Prostate gland (tissue), 2 donors: Measurements from ENCODE around the gene ADGRG1. TPM values are rescaled to one million over a fixed set of nuclear protein-coding genes. Genes with fewer than 3 reads are reported as not detected.
A peak's percentile ranks its signal among the peaks of the same experiment; 100 is the strongest.

Source experiments
- DNase-seq: peaks from one replicate; pipeline ENCODE4 v3.0.0-alpha.2; 2019; ENCODE audit warnings: low spot score
- H3K27ac ChIP-seq, 2 donors: fragments of 200-600 bp; sonication (generic); 2 replicates each; pipeline ENCODE4 v1.5.1; 2017 to 2019
- H3K27me3 ChIP-seq: fragments of 200-600 bp; sonication (generic); replicated peaks from 2 replicates; pipeline ENCODE4 v1.5.1; 2019; ENCODE audit not compliant: insufficient read depth
- H3K36me3 ChIP-seq, 2 donors: fragments of 200-600 bp; sonication (generic); 1 replicate in 1 of 2; 2 replicates in 1 of 2; pipeline versions ENCODE4 v1.5.1 to v1.8.1; 2017 to 2019
- H3K4me1 ChIP-seq: fragments of 200-600 bp; sonication (generic); replicated peaks from 2 replicates; pipeline ENCODE4 v1.5.1; 2019
- H3K4me3 ChIP-seq, 2 donors: fragments of 200-600 bp; sonication (generic); 2 replicates each; pipeline ENCODE4 v1.5.1; 2017 to 2019
- H3K9me3 ChIP-seq: fragments of 200-600 bp; sonication (generic); 2 replicates; pipeline ENCODE4 v1.5.1; 2017
- CTCF ChIP-seq, 4 experiments: fragments of 200-600 bp in 2 of 4; fragments of 450-650 bp in 2 of 4; sonication (generic) in 2 of 4; IDR thresholded peaks; 1 replicate in 3 of 4; 2 replicates in 1 of 4; pipeline ENCODE4 v1.5.1; 2016 to 2019; ENCODE audit warnings: antibody characterized with exemption in 4 of 4, mild to moderate bottlenecking in 2 of 4, moderate library complexity in 2 of 4
- POLR2A ChIP-seq: fragments of 450-650 bp; IDR thresholded peaks from one replicate; pipeline ENCODE4 v1.6.1; 2016; ENCODE audit warnings: antibody characterized with exemption, mild to moderate bottlenecking
- POLR2AphosphoS5 ChIP-seq: sonication (generic); formaldehyde crosslinking; IDR thresholded peaks from one replicate; pipeline ENCODE4 v1.6.1; 2017; ENCODE audit warnings: antibody characterized with exemption
- WGBS: methylation state at CpG from one replicate; pipeline ENCODE4 v1.1.5; 2018; 5-methylcytosine and 5-hydroxymethylcytosine counted together
- intact Hi-C: fragments of 100-400 bp; cut with DNase I; formaldehyde crosslinking; loops from one replicate; pipeline ENCODE4 v1.14.2; 2022
- total RNA-seq, 2 donors: library from RNA; depleted of rRNA; stranded (reverse); fragments of >200 nt; gene quantifications; one replicate each; pipeline ENCODE4 v1.1.0, GENCODE V29; 2016

Gene ADGRG1
- total RNA-seq, 2 donors from 2014 or later = 78.5 to 347 TPM

GRCh38 chr16:57619606-57620334 lies 8.7 kb upstream of the ADGRG1 start:
- no peaks in the 10 kb centered on the region for H3K36me3 ChIP-seq
- H3K4me3 ChIP-seq = peak overlapping the region; percentile 23 to 41
- peak overlapping the region; percentile 83 to 87 for H3K27ac ChIP-seq
- TF ChIP-seq POLR2A (peak; percentile 38), POLR2AphosphoS5 (peak; percentile 70), CTCF (IDR thresholded peaks at IDR 0.05) (peak in 1 of 4 experiments; percentile 7)
- H3K27me3 ChIP-seq = no peaks in the 10 kb centered on the region
- H3K4me1 ChIP-seq = peaks cover 15% of the 10 kb centered on the region
- H3K9me3 ChIP-seq = no peaks in the 10 kb centered on the region
- peak; percentile 92 for DNase-seq
- WGBS = 51% methylated on average over 16 of the region's 16 CpGs
- intact Hi-C loops = no loop called here

DNA sequence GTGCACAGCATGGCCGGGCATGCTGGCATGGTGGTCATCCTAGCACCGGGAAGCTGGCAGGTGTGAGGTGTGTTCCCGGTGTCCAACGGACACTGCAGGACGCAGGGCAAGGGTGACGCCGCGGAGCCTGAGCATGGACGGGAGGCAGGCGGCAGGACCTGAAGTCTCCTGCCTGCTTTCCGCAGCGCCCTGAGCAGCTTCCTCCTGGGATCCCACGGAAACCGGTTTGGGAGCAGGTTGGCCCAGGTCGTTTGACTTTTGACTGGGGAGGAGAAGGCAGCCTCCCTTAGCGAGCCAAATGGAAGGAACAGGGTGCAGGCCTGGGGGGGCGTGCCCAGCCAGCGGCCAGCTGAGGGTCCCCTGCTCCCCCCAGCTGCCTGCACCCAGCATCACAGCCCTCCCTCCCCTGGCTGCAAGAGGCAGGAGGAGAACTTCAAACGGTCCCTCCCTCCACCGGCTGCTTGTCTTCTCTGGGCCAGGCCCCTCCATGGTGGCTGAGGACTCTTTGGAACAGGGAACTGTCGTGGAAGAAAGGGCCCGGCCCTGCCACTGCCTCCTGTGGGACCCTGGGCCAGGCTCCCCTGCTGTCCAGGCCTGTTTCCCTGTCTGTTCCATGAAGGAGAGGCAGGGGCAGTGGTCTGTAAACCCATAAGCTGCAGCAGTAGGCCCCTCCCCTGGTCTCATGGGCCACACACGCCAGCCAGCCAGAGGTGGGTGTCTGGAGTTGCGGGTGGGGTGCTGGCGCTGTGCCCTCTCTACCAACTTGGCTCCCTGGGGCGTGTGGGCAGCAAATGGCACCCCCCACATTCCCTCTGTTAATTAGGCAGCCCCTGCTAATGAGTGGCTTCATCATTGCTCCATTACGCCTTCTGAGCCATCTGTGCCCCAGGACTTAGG lies 7.8 kb upstream of the ADGRG1 start:
- H3K4me1 ChIP-seq = peaks cover 15% of the 10 kb centered on the region
- H3K27ac ChIP-seq = peak overlapping the region; percentile 83 to 87
- H3K27me3 ChIP-seq = no peaks in the 10 kb centered on the region
- TF ChIP-seq CTCF (IDR thresholded peaks at IDR 0.05) (no peak), POLR2A (peak; percentile 8), POLR2AphosphoS5 (peak; percentile 81)
- H3K4me3 ChIP-seq = peak overlapping the region; percentile 23 to 41
- no peaks in the 10 kb centered on the region for H3K36me3 ChIP-seq
- peak; percentile 86 for DNase-seq
- intact Hi-C loops = no loop called here
- H3K9me3 ChIP-seq = no peaks in the 10 kb centered on the region
- 61% methylated on average over 23 of the region's 27 CpGs for WGBS

GRCh38 chr16:57621521-57622271 lies 6.7 kb upstream of the ADGRG1 start:
- H3K27me3 ChIP-seq = no peaks in the 10 kb centered on the region
- no peaks in the 10 kb centered on the region for H3K9me3 ChIP-seq
- H3K27ac ChIP-seq = peak overlapping the region; percentile 83 to 87
- H3K36me3 ChIP-seq = no peaks in the 10 kb centered on the region
- DNase-seq = peak; percentile 55
- intact Hi-C loops = no loop called here
- H3K4me3 ChIP-seq = peak overlapping the region in 1 of 2 donors; percentile 41
- TF ChIP-seq POLR2AphosphoS5 (peak; percentile 31), CTCF (IDR thresholded peaks at IDR 0.05) (no peak), POLR2A (peak; percentile 21)
- 37% methylated on average over 10 of the region's 10 CpGs for WGBS
- H3K4me1 ChIP-seq = peaks cover 15% of the 10 kb centered on the region

- no peak for DNase-seq
- intact Hi-C loops = no loop called here
These were observed 5.8 kb upstream of the ADGRG1 start for GRCh38 chr16:57622361-57623250.

More at GRCh38 chr16:57622361-57623250, 5.8 kb upstream of the ADGRG1 start:
- H3K4me1 ChIP-seq = peaks cover 15% of the 10 kb centered on the region
- no peaks in the 10 kb centered on the region for H3K27me3 ChIP-seq
- no peak for TF ChIP-seq CTCF (IDR thresholded peaks at IDR 0.05)
- no peak for TF ChIP-seq POLR2A
- TF ChIP-seq POLR2AphosphoS5 = no peak
- no peaks in the 10 kb centered on the region for H3K9me3 ChIP-seq
- peak overlapping the region; percentile 54 to 83 for H3K27ac ChIP-seq
- WGBS = 44% methylated on average over 16 of the region's 16 CpGs
- no peak overlapping the region for H3K4me3 ChIP-seq
- H3K36me3 ChIP-seq = no peaks in the 10 kb centered on the region
